Stomach (tissue), 9 donors: ENCODE results near the gene NWD2. TPM values are rescaled to one million over a fixed set of nuclear protein-coding genes. Genes with fewer than 3 reads are reported as not detected.

Source experiments
- DNase-seq, 2 donors: peaks; one replicate each; pipeline versions ENCODE4 v3.0.0 to v3.0.0-alpha.2; 2013 to 2019
- H3K27ac ChIP-seq, 5 donors: fragments of 200-600 bp in 4 of 5; sonication (generic) in 4 of 5; one replicate each; pipeline ENCODE4 v1.5.1; 2013 to 2019; ENCODE audit warnings: mild to moderate bottlenecking in 1 of 5, moderate library complexity in 1 of 5
- H3K27me3 ChIP-seq, 3 donors: fragments of 200-600 bp; sonication (generic); one replicate each; pipeline ENCODE4 v1.5.1; 2017 to 2019; ENCODE audit warnings: mixed run types in 1 of 3
- H3K36me3 ChIP-seq, 4 donors: fragments of 200-600 bp; sonication (generic); 1 replicate in 3 of 4; 2 replicates in 1 of 4; pipeline ENCODE4 v1.5.1; 2016 to 2019
- H3K4me1 ChIP-seq, 4 donors: fragments of 200-600 bp; sonication (generic); one replicate each; pipeline ENCODE4 v1.5.1; 2016 to 2019
- H3K4me3 ChIP-seq, 4 donors: fragments of 200-600 bp; sonication (generic) in 3 of 4; one replicate each; pipeline ENCODE4 v1.5.1; 2016 to 2019; ENCODE audit warnings: mild to moderate bottlenecking in 1 of 4
- H3K9me3 ChIP-seq, 4 donors: fragments of 200-600 bp; sonication (generic); one replicate each; pipeline ENCODE4 v1.5.1; 2016 to 2019
- CTCF ChIP-seq, 7 experiments: fragments of 450-650 bp in 4 of 7; fragments of 200-600 bp in 3 of 7; sonication (generic) in 3 of 7; IDR thresholded peaks; one replicate each; pipeline ENCODE4 v1.5.1; 2016 to 2019; ENCODE audit warnings: antibody characterized with exemption in 7 of 7, control low read depth in 2 of 7, mild to moderate bottlenecking in 1 of 7
- EP300 ChIP-seq: sonication (generic); formaldehyde crosslinking; IDR thresholded peaks from one replicate; pipeline ENCODE4 v1.6.1; 2017; ENCODE audit warnings: antibody characterized with exemption
- POLR2A ChIP-seq, 4 donors: fragments of 450-650 bp; IDR thresholded peaks; one replicate each; pipeline ENCODE4 v1.6.1; 2016; ENCODE audit warnings: antibody characterized with exemption in 4 of 4, control low read depth in 2 of 4, mild to moderate bottlenecking in 1 of 4, moderate library complexity in 1 of 4
- POLR2AphosphoS5 ChIP-seq, 3 donors: sonication (generic); formaldehyde crosslinking; IDR thresholded peaks; one replicate each; pipeline ENCODE4 v1.6.1; 2016; ENCODE audit warnings: antibody characterized with exemption in 3 of 3
- WGBS, 5 donors: extraction: QIAGEN DNeasy Blood & Tissue Kit in 3 of 5; methylation state at CpG; one replicate each; pipeline versions ENCODE4 v1.1.5 to v1.1.7; 2013 to 2018; 5-methylcytosine and 5-hydroxymethylcytosine counted together
- intact Hi-C: fragments of 100-400 bp; cut with DNase I; formaldehyde crosslinking; loops from one replicate; pipeline ENCODE4 v1.15.1; 2023; ENCODE audit warnings: low total_unique reads
- polyA plus RNA-seq, 3 donors: library from polyadenylated mRNA; stranded (reverse); fragments of 200-250 nt; gene quantifications; one replicate each; pipeline ENCODE4 v1.2.3, GENCODE V29; 2013
- total RNA-seq, 5 donors: library from RNA; depleted of rRNA; stranded (reverse); fragments of >200 nt; gene quantifications; one replicate each; pipeline versions ENCODE4 v1.1.0 to v1.2.3, GENCODE V29; 2014 to 2016
- donor health status: healthy with polysubstance abuse.
- donor health status: Bipolar disorder and iron deficiency.
- donor health status: healthy.

The NWD2 gene
- total and polyA plus RNA-seq, 8 donors = under 0.01 to 1.5 (median 0.05) TPM; not detected in 5

- Histone ChIP-seq H3K4me1 (peaks cover 0 to 11% (median 5%) of the 10 kb centered on the region in 4 donors), H3K27me3 (no peaks in the 10 kb centered on the region), H3K9me3 (no peaks in the 10 kb centered on the region), H3K4me3 (no peak overlapping the region), H3K27ac (no peak overlapping the region), H3K36me3 (no peaks in the 10 kb centered on the region)
- no peak for DNase-seq
- intact Hi-C loops = no loop called here
- no peak for TF ChIP-seq POLR2A (IDR thresholded peaks at IDR 0.05)
- TF ChIP-seq EP300 = no peak
- no peak for TF ChIP-seq CTCF (IDR thresholded peaks at IDR 0.05)
- no peak for TF ChIP-seq POLR2AphosphoS5 (IDR thresholded peaks at IDR 0.05)
- WGBS, 5 donors = 52 to 75% (median 70%) methylated on average over 4 of the region's 4 CpGs
Measured at GRCh38 chr4:37480509-37480908, 236.0 kb downstream of the NWD2 start.

GRCh38 chr4:37481547-37482122 lies 237.1 kb downstream of the NWD2 start:
- intact Hi-C loops = no loop called here
- 38 to 67% (median 62%) methylated on average over 5 of the region's 5 CpGs for WGBS, 5 donors
- TF ChIP-seq POLR2AphosphoS5 (IDR thresholded peaks at IDR 0.05) = no peak
- TF ChIP-seq POLR2A (IDR thresholded peaks at IDR 0.05) = no peak
- no peak for TF ChIP-seq EP300
- no peak for TF ChIP-seq CTCF (IDR thresholded peaks at IDR 0.05)
- DNase-seq = no peak
- Histone ChIP-seq H3K27me3 (no peaks in the 10 kb centered on the region), H3K36me3 (no peaks in the 10 kb centered on the region), H3K4me1 (peaks cover 0 to 20% (median 5%) of the 10 kb centered on the region in 4 donors), H3K4me3 (no peak overlapping the region), H3K9me3 (no peaks in the 10 kb centered on the region), H3K27ac (peak overlapping the region in 1 of 5 donors; percentile 24)

DNA sequence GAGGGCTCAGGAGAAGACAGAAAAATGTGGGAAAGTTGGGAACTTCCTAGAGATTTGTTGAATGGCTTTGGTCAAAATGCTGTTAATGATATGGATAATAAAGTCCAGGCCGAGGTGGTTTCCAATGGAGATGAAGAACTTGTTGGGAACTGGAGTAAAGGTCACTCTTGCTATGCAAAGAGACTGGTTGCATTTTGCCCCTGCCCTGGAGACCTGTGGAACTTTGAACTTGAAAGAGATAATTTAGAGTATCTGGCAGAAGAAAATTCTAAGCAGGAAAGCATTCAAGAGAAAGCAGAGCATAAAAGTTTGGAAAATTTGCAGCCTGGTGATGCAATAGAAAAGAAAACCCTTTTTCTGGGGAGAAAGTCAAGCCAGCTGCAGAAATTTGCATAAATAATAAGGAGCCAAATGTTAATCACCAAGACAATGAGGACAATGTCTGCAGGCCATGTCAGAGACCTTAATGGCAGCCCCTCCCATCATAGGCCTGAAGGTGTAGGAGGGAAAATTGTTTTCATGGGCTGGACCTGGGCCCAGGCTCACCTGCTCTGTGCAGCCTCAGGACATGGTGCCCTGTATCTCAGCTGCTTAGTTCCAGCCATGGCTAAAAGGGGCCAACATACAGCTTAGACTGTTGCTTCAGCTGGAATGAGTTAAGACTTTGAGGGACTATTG lies 237.8 kb downstream of the NWD2 start:
- no peaks in the 10 kb centered on the region for H3K9me3 ChIP-seq
- no peak overlapping the region for H3K4me3 ChIP-seq
- TF ChIP-seq CTCF (IDR thresholded peaks at IDR 0.05) = no peak
- no peak for TF ChIP-seq EP300
- TF ChIP-seq POLR2A (IDR thresholded peaks at IDR 0.05) = no peak
- TF ChIP-seq POLR2AphosphoS5 (IDR thresholded peaks at IDR 0.05) = no peak
- H3K27me3 ChIP-seq = no peaks in the 10 kb centered on the region
- DNase-seq = no peak
- intact Hi-C loops = no loop called here
- peak overlapping the region in 1 of 5 donors; percentile 24 for H3K27ac ChIP-seq
- H3K36me3 ChIP-seq = no peaks in the 10 kb centered on the region
- peaks cover 0 to 20% (median 5%) of the 10 kb centered on the region in 4 donors for H3K4me1 ChIP-seq
- 42 to 65% (median 63%) methylated on average over 1 of the region's 1 CpG for WGBS, 5 donors

GRCh38 chr4:37483610-37484009 lies 239.1 kb downstream of the NWD2 start:
- TF ChIP-seq POLR2AphosphoS5 (IDR thresholded peaks at IDR 0.05) (no peak), POLR2A (IDR thresholded peaks at IDR 0.05) (no peak), EP300 (no peak), CTCF (IDR thresholded peaks at IDR 0.05) (no peak)
- no peaks in the 10 kb centered on the region for H3K27me3 ChIP-seq
- no peaks in the 10 kb centered on the region for H3K9me3 ChIP-seq
- no peak overlapping the region for H3K27ac ChIP-seq
- 0 to 97% (median 60%) methylated on average over 1 of the region's 1 CpG for WGBS, 5 donors
- DNase-seq = no peak
- H3K4me1 ChIP-seq = peaks cover 0 to 20% (median 5%) of the 10 kb centered on the region in 4 donors
- no peak overlapping the region for H3K4me3 ChIP-seq
- intact Hi-C loops = no loop called here
- no peaks in the 10 kb centered on the region for H3K36me3 ChIP-seq
